Measurements from ENCODE around the gene NUP153.
"Not testable (repeated sequence)": the region's sequence is repeated elsewhere in the genome, so short reads cannot be mapped to it uniquely, and the experiment has no call there.

The NUP153 gene

DNA sequence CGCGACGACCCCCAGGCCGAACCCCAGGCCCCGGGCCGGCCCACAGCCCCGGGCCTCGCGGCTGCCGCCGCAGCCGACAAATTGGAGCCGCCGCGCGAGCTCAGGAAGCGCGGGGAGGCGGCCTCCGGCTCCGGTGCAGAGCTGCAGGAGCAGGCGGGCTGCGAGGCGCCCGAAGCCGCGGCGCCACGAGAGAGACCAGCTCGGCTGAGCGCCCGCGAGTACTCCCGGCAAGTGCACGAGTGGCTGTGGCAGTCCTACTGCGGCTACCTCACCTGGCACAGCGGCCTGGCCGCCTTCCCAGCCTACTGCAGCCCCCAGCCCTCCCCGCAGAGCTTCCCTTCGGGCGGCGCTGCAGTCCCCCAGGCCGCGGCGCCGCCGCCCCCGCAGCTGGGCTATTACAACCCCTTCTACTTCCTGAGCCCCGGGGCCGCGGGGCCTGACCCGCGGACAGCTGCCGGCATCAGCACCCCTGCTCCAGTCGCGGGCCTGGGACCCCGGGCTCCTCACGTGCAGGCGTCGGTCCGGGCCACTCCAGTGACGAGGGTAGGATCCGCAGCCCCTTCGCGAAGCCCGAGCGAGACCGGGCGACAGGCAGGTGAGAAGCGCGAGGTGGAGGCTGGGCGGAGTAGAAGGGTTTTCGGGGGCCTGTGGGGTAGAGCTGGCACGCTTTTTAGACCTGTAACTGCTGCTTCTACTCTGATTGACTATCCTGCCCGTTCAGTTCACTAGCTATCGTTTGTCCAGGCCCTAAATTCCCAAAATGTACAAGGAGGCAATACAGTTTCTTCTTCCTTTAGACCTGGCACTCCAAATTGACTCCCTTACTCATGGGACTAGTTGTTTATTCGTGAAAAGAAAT lies 106.0 kb downstream of the NUP153 start:
- no peak for FAIRE-seq

DNA sequence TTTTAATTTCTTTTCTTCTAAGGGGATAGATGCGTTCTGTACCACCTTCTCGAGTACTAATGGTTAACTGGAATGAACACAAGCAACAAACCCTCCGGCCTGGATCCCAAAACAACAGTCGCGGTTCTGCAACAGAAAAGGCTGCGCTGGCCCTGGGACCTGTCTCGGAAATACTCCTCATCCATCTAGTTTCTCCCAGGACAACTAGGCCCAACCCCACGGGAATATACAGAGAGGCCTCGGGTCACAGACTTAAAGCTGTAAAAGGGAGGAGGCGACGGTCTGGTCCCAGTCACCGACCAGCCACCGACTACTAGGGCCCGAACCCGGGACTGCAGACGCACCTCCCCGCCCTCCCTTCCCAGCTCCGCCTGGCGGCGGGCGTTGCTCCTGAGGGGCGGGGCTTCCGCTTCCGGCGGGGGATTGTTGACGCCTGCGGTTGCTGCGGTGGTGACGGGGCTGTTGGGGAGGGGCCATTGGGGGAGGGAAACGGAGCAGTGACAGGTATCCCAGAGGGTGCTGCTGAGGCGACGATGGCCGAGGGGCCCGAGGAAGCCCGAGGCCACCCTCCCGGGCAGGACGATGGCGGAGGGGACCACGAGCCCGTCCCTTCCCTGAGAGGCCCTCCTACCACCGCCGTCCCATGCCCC lies 106.7 kb downstream of the NUP153 start, which contains the start of gene FAM8A1:
FAM8A1 (plus strand) TSS at position 426 of the 650 bp plus-strand sequence; CDS start at position 534, 108 bp downstream.
- no peak for FAIRE-seq

DNA sequence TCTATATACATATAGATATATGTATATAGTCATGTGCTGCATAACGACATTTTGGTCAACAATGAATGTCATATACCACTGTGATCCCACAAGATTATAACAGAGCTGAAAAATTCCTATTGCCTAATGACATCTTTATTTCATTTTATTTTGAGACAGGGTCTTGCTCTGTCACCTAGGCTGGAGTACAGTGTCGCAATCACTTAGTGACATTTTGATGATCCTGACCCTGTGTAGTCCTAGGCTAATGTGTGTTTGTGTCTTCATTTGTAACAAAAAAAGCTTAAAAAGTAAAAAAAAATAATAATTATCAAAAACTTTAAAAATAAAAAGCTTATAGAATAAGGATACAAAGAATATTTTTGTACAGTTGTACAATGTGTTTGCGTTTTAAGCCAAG lies 110.6 kb downstream of the NUP153 start:
- no peak for FAIRE-seq

DNA sequence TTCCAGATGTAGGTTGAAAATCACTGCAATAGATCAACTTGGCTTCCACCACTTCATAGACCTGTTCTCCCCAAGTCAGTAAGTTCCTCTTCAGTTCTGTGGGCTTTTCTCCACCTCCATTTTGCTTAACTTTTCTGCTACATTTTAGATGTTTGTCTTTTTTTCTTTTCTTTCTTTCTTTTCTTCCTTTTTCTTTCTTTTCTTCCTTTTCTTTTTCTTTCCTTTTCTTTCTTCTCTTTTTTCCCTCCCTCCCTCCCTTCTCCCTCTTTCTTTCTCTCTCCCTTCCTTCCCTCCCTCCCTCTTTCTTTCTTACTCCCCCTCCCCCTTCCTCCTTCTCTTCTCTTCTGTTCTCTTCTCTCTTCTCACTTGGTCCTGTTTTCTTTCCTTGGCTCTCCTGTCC lies 113.5 kb downstream of the NUP153 start:
- no peak for FAIRE-seq

DNA sequence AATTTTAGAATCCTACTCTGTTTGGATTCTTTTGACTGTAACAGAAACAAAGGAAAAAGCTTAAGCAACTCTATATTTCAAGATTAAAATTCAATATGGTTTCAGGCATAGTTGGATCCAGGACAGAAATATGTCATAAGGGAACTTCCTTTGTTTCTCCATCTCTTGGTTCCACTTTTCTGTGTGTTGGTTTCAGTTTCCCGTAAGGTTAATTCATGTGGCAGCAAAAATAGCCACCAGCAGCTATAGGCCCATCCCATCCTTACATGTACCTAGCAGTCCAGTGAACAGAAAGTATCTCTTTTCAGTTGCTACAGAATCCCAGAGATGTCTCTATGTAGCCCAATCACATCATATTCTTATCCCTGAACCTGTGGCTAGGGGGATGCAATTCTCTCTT lies 115.4 kb downstream of the NUP153 start:
- no peak for FAIRE-seq

DNA sequence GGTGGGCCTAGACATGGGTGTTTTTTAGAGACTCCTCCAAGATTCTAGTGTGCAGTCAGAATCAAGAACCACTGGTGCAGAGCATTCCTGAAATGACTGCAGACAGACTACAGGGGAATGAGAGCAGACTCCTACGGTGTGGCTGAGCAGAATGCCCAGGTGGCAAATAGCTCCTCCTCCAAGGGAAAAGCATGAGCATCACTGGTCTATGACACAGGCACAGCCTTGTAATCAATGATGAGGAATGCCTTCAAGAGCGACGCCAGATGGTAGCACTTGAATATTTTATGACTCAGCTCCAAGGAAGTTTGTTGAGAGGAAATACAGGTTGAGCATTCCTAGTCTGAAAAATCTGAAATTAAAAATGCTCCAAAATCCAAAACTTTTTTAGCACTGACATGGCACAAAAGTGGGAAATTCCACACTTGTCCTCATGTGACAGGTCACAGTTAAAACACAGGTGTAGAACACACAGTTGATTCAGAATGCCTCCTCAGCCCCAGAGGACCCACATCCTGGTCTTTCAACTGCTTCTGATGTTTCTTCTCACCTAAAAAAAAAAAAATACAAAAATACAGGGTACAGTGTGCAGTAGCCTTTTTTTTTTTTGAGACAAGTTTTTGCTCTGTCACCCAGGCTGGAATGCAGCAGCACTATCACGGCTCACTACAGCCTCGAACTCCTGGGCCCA lies 117.2 kb downstream of the NUP153 start:
- FAIRE-seq: no peak

DNA sequence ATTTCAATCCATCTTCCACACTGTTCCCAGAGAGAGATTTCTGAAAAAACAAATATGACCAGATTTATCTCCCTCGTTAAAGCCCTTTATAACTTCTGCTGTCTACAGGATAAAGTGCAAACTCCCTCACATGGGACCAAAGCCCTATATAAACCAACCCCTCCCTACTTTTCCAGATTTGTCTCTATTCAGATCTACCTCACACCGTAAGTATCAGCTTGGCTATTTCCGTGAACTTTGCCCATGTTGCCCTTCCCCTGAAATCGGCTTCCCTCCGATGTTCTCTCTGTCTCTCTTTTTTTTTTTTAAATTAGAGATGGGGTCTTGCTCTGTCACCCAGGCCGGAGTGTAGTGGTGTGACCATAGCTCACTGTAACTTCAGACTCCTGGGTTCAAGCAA lies 118.7 kb downstream of the NUP153 start:
- no peak for FAIRE-seq

DNA sequence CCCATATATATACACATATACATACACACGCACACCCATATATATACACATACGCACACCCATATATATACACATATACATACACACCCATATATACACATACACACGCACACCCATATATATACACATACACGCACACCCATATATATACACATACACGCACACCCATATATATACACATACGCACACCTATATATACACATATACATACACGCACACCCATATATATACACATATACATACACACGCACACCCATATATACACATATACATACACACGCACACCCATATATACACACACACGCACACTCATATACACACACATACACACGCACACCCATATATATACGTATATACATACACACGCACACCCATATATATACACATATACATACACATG lies 120.1 kb downstream of the NUP153 start:
- FAIRE-seq: not testable (repeated sequence)

DNA sequence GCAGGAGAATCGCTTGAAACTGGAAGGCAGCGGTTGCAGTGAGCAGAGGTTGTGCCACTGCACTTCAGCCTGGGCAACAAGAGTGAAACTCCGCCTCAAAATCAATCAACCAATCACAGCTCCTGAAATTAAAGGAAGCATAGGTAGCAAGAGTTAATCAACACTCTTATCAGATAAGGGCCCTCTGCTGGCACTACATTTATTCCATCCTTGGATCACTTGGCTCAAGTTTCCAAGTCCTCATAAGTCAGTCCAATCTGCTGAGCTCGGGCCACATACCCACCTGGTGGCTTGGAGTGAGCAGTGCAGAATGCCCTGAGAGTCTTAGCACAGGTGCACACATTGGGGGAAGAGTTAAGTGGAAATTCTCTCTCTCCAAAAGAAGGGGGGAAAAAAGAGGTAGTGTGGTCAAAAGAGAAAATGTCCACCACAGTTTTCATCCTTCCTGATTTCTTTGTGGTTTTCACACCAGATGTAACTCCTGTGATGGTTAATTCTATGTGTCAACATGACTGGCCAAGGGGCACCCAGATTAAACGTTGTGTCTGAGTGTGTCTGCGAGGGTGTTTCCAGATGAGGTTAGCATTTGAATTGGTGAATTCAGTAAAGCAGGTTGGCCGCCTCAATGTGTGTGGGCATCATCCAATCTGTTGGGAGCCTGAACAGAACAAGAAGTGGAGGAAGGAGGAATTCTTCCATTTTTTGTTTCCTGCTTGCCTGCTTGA lies 120.8 kb downstream of the NUP153 start:
- no peak for FAIRE-seq

DNA sequence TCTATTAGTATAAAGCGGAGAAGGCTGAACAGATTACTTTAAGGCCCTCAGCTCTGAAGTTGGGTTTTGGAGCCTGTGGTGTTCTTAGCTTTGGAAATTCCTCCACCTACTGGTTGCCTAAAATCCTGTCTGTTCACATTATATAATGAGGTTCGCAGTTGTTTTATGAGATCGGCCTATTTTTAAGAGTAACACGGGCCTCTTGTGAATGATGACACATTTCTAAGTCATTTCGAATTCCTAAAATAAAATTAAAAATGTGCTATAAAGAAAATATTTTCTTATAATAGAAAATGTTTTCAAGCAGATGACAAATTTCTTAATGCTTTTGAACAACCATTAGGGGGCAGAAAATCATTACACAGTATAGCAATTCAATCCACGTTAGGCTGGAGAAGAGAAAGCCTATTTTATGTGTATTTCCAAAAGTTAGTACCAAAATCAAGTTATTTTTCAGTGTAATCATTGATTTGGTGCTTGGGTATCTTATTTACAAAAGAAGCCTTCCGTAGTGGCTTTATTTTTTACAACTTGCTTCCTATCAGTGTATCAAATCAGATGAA lies 122.4 kb downstream of the NUP153 start:
- peak; percentile 64 for FAIRE-seq

DNA sequence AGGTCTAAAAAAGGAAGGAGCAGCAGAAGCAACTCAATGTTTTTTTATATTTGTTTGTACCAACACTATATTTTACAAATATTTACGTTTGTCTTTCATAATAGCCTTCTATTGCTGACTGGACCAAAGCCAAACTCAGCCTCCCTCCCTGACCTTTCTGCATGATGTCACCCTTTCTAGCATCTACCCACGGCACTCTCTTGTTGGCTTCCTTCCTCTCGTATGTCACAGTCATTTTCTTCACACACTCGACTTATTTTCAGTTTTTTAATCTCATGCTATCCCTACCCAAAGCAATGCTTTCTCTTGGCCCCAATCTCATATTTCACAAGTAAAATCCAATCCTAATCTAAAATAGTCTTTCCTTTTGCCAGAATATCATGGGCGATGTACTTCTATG lies 122.9 kb downstream of the NUP153 start:
- FAIRE-seq: no peak

DNA sequence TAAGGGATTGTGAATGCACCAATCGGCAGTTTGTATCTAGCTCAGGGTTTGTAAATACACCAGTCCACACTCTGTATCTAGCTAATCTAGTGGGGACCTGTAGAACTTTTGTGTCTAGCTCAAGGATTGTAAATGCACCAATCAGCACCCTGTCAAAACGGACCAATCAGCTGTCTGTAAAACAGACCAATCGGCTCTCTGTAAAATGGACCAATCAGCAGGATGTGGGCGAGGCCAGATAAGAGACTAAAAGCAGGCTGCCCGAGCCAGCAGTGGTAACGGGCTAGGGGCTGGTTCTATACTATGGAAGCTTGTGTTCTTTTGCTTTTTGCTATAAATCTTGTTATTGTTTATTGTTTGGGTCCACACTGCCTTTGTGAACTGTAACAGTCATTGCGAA lies 125.4 kb downstream of the NUP153 start:
- FAIRE-seq: not testable (repeated sequence)

DNA sequence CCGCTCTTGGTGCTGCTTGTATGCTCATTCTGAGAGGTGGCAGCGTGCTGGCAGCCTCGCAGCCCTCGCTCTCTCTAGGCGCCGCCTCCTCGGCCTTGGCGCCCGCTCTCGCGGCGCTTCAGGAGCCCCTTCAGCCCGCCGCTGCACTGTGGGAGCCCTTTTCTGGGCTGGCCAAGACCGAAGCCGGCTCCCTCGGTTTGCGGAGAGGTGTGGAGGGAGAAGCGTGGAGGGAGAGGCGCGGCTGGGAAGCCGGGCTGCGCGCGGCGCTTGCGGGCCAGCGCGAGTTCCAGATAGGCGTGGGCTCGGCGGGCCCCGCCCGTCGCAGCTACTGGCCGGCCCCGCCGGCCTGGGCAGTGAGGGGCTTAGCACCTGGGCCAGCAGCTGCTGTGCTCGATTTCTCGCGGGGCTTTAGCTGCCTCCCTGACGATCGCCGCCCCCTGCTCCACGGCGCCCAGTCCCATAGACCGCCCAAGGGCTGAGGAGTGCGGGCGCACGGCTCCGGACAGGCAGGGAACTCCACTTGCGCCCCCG lies 126.1 kb downstream of the NUP153 start:
- FAIRE-seq: no peak

DNA sequence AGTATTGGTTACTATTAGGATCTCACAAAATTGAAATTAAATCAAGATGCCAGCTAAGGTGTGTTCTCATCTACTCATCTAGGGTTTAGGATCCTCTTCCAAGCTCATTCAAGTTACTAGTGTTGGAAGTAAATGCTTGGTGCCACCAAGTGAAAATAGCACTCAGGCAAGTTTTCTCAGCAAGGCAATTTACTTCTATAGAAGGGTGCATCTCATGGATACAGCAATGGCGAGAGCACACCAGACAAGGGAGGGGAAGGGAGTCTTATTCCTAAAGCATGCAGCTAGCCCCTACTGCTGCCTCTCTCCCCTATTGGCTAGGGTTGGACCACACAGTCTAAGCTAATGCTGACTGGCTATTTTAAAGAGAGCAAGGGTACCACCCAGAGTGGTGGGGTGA lies 129.7 kb downstream of the NUP153 start:
- no peak for FAIRE-seq

DNA sequence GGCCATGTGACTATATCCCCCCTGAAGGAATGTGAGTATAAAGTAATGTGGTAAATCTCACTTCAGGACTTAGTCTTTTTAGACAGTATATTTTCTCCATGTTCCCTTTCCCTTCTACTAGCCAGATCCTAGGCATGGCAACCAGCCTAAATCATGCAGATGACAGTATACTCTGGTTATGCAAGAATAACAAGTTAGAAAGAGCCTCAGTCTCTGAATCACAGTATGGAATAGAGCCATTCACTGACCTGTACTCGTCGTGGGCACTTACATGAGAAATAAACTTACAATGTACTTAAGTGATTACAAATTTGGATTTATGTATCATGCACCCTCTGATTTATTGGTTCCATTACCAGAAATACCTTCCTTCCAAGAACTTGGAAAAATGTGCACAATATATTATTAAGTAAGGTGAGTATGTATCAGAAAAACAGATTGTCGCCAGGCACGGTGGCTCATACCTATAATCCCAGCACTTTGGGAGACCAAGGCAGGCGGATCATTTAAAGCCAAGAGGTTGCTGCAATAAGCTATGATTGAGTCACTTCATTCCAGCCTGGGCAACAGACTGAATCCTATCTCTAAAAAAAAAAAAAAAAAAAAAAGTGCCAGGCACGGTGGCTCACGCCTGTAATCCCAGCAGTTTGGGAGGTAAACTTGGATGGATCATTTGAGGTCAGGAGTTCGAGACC lies 131.7 kb downstream of the NUP153 start:
- no peak for FAIRE-seq

DNA sequence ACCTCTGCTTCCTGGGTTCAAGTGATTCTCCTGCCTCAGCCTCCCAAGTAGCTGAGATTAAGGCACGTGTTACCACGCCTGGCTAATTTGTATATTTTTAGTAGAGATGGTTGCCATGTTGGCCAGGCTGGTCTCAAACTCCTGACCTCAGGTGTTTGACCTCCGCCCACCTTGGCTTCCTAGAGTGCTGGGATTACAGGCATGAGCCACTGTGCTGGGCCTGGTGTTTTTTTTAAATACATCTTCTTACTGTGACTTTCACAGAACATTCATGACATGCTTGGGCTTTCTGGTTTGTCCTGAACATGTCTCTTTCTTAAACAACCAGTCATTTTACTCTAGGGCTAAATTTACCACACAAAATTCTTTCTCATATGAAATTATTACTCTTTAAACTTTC lies 141.3 kb downstream of the NUP153 start:
- FAIRE-seq: no peak

All from colon (tissue), 2 donors.